WTC11 (cell line): ENCODE measurements around the gene MAPKAPK3. TPM values are rescaled to one million over a fixed set of nuclear protein-coding genes. Genes with fewer than 3 reads are reported as not detected.
A peak's percentile ranks its signal among the peaks of the same experiment; 100 is the strongest.

ENCODE experiments used
- ATAC-seq: fragments of 200-7000 bp; cut with Tn5 transposase; 2 replicates; pipeline ENCODE4 v1.10.0; 2021; ENCODE audit warnings: mild to moderate bottlenecking, moderate library complexity
- CTCF ChIA-PET: fragments of 300-600 bp; sonication (Branson Sonifier 250); formaldehyde crosslinking; loops from one replicate; lab custom pipeline; 2021; ENCODE audit warnings: antibody characterized with exemption; lab: Charles Lee
- POLR2A ChIA-PET: fragments of 350-600 bp; sonication (Branson Sonifier 250); formaldehyde crosslinking; loops from one replicate; lab custom pipeline; 2021; ENCODE audit warnings: antibody characterized with exemption; lab: Charles Lee
- DNase-seq: peaks from one replicate; pipeline ENCODE4 v3.0.0; 2021; ENCODE audit warnings: low spot score
- H3K27ac Mint-ChIP-seq: 2 replicates; pipeline ENCODE4 v1.8.0; 2021; ENCODE audit warnings: mixed read lengths
- H3K27me3 Mint-ChIP-seq: 2 replicates; pipeline ENCODE4 v1.8.0; 2021; ENCODE audit warnings: low read depth, mild to moderate bottlenecking, moderate library complexity, mixed read lengths
- H3K36me3 Mint-ChIP-seq: 2 replicates; pipeline ENCODE4 v1.8.0; 2021; ENCODE audit warnings: mixed read lengths
- H3K4me1 Mint-ChIP-seq: 2 replicates; pipeline ENCODE4 v1.8.0; 2022; ENCODE audit warnings: mixed read lengths
- H3K4me3 Mint-ChIP-seq: 2 replicates; pipeline ENCODE4 v1.8.0; 2021; ENCODE audit warnings: mild to moderate bottlenecking, moderate library complexity, mixed read lengths
- H3K9me3 Mint-ChIP-seq: 2 replicates; pipeline ENCODE4 v1.8.0; 2021; ENCODE audit warnings: mixed read lengths
- AFF4 ChIP-seq: sonication (generic); formaldehyde crosslinking; IDR thresholded peaks from 2 replicates; pipeline ENCODE4 v1.8.1; 2023; ENCODE audit warnings: mild to moderate bottlenecking, missing genetic modification reagents, borderline replicate concordance
- AR ChIP-seq: fragments of 250-450 bp; sonication (Bioruptor Pico); IDR thresholded peaks from 2 replicates; pipeline ENCODE4 v1.9.0; 2021; ENCODE audit warnings: mild to moderate bottlenecking
- ATF2 ChIP-seq: sonication (generic); formaldehyde crosslinking; IDR thresholded peaks from 2 replicates; pipeline ENCODE4 v1.8.1; 2022; ENCODE audit warnings: low read depth, missing genetic modification reagents, borderline replicate concordance
- ATF3 ChIP-seq: sonication (generic); formaldehyde crosslinking; conservative IDR thresholded peaks from 2 replicates; pipeline ENCODE4 v1.8.1; 2022; ENCODE audit warnings: mild to moderate bottlenecking, missing genetic modification reagents
- CTCF ChIP-seq: fragments of 200-600 bp; IDR thresholded peaks from 2 replicates; pipeline ENCODE4 v1.8.0; 2022; ENCODE audit warnings: antibody characterized with exemption
- FOXP1 ChIP-seq: sonication (generic); formaldehyde crosslinking; IDR thresholded peaks from 2 replicates; pipeline ENCODE4 v1.8.0; 2022; ENCODE audit warnings: missing genetic modification reagents, mild to moderate bottlenecking, moderate library complexity, borderline replicate concordance
- RELA ChIP-seq: sonication (generic); formaldehyde crosslinking; IDR thresholded peaks from 2 replicates; pipeline ENCODE4 v1.8.1; 2022; ENCODE audit warnings: missing genetic modification reagents, mild to moderate bottlenecking, borderline replicate concordance
- STAT6 ChIP-seq: sonication (generic); formaldehyde crosslinking; conservative IDR thresholded peaks from 2 replicates; pipeline ENCODE4 v1.8.1; 2023; ENCODE audit warnings: mild to moderate bottlenecking, low read depth, missing genetic modification reagents, moderate library complexity
- ZNF281 ChIP-seq: sonication (generic); formaldehyde crosslinking; IDR thresholded peaks from 2 replicates; pipeline ENCODE4 v1.8.0; 2023; ENCODE audit warnings: mild to moderate bottlenecking, missing genetic modification reagents
- ZNF512 ChIP-seq: sonication (generic); formaldehyde crosslinking; IDR thresholded peaks from 2 replicates; pipeline ENCODE4 v1.8.1; 2022; ENCODE audit warnings: missing genetic modification reagents, borderline replicate concordance
- total RNA-seq: library from RNA; stranded (reverse); gene quantifications from 3 replicates; pipeline ENCODE4 v1.2.3, GENCODE V29; 2021

The MAPKAPK3 gene
- total RNA-seq, 1 experiment from 2014 or later = 60.2 TPM

GRCh38 chr3:50591196-50591741, 25.7 kb upstream of the MAPKAPK3 start:
- TF ChIP-seq AR (CRISPR knock-in tag) = no peak
- TF ChIP-seq STAT6 (CRISPR knock-in tag) = no peak
- TF ChIP-seq ZNF281 (CRISPR knock-in tag) = no peak
- TF ChIP-seq ATF3 = no peak
- TF ChIP-seq ATF2 (CRISPR knock-in tag) = no peak
- no peak for TF ChIP-seq ZNF512 (CRISPR knock-in tag)
- TF ChIP-seq AFF4 = no peak
- TF ChIP-seq RELA (CRISPR knock-in tag) = no peak
- no peak for TF ChIP-seq CTCF
- no peak for TF ChIP-seq FOXP1 (CRISPR knock-in tag)
- no peak overlapping the region for H3K4me3 Mint-ChIP-seq
- no peaks in the 10 kb centered on the region for H3K4me1 Mint-ChIP-seq
- ChIA-PET CTCF (interaction anchor here (0.7 to 5.9 kb wide), 12 partner anchors 10 to 254 kb away, joined by 3 to 70 read pairs (median 4); partner anchors contain the start of genes CISH and HEMK1), POLR2A (interaction anchor here (0.6 to 0.8 kb wide), 2 partner anchors 301 to 1563 kb away, joined by 3 read pairs; partner anchors contain the start of gene POC1A)
- DNase-seq (no peak), ATAC-seq (no peak)
- no peaks in the 10 kb centered on the region for H3K9me3 Mint-ChIP-seq
- no peaks in the 10 kb centered on the region for H3K36me3 Mint-ChIP-seq
- H3K27me3 Mint-ChIP-seq = peaks cover 3% of the 10 kb centered on the region; the same call in 1 of the 2 replicates
- H3K27ac Mint-ChIP-seq = peak overlapping the region; percentile 57; the same call in 1 of the 2 replicates
